Upper lobe of left lung (tissue), 6 donors: ENCODE results near the gene NAA80. TPM values are rescaled to one million over a fixed set of nuclear protein-coding genes. Genes with fewer than 3 reads are reported as not detected.

Experiments
- ATAC-seq, 2 donors: fragments of 200-7000 bp; cut with Tn5 transposase; one replicate each; pipeline ENCODE4 v1.9.1; 2022; ENCODE audit warnings: mild to moderate bottlenecking in 2 of 2, moderate library complexity in 2 of 2; ENCODE audit not compliant: low FRiP score in 2 of 2
- DNase-seq, 2 donors: peaks; one replicate each; pipeline ENCODE4 v3.0.0-alpha.2; 2019 to 2020
- H3K27ac ChIP-seq, 4 donors: fragments of 200-600 bp; sonication (generic); one replicate each; pipeline ENCODE4 v1.5.1; 2016 to 2019
- H3K27me3 ChIP-seq, 4 donors: fragments of 200-600 bp; sonication (generic); one replicate each; pipeline ENCODE4 v1.5.1; 2017 to 2019
- H3K36me3 ChIP-seq, 4 donors: fragments of 200-600 bp; sonication (generic); one replicate each; pipeline ENCODE4 v1.5.1; 2016 to 2019
- H3K4me1 ChIP-seq, 4 donors: fragments of 200-600 bp; sonication (generic); one replicate each; pipeline ENCODE4 v1.5.1; 2018 to 2019
- H3K4me3 ChIP-seq, 4 donors: fragments of 200-600 bp; sonication (generic); one replicate each; pipeline ENCODE4 v1.5.1; 2017 to 2019; ENCODE audit warnings: mild to moderate bottlenecking in 2 of 4, moderate library complexity in 1 of 4
- H3K9me3 ChIP-seq, 4 donors: fragments of 200-600 bp; sonication (generic); one replicate each; pipeline ENCODE4 v1.5.1; 2018 to 2019
- EP300 ChIP-seq, 4 donors: sonication (generic); formaldehyde crosslinking; IDR thresholded peaks; one replicate each; pipeline ENCODE4 v1.5.1; 2017; ENCODE audit warnings: antibody characterized with exemption in 4 of 4, control low read depth in 2 of 4
- POLR2A ChIP-seq, 4 donors: fragments of 450-650 bp; IDR thresholded peaks; one replicate each; pipeline ENCODE4 v1.5.1; 2016 to 2017; ENCODE audit warnings: antibody characterized with exemption in 4 of 4, mild to moderate bottlenecking in 2 of 4
- POLR2AphosphoS5 ChIP-seq, 2 donors: sonication (generic); formaldehyde crosslinking; IDR thresholded peaks; one replicate each; pipeline ENCODE4 v1.5.1; 2017; ENCODE audit warnings: antibody characterized with exemption in 2 of 2
- WGBS, 2 donors: methylation state at CpG; one replicate each; pipeline ENCODE4 v1.1.5; 2017 to 2018; 5-methylcytosine and 5-hydroxymethylcytosine counted together
- total RNA-seq, 6 donors: library from RNA; depleted of rRNA in 4 of 6; stranded (reverse); fragments of >200 nt in 4 of 6; gene quantifications; one replicate each; pipeline versions ENCODE4 v1.1.0 to v1.2.1, GENCODE V29; 2016 to 2021
- TF ChIP-seq, protein P1 (sequence below), 6 experiments: fragments of 450-650 bp in 4 of 6; fragments of 200-600 bp in 2 of 6; sonication (generic) in 2 of 6; IDR thresholded peaks; one replicate each; pipeline ENCODE4 v1.5.1; 2016 to 2019; ENCODE audit warnings: antibody characterized with exemption in 6 of 6
- donor health status: DM: no; HTN: no; CAD: no; lungs with moderate emphysema.
- donor health status: DM: no; HTN: yes; CAD: no; lungs with severe emphysema.

NAA80 gene
- total RNA-seq, 6 donors from 2014 or later = 12.1 to 34.5 (median 15.1) TPM

DNA sequence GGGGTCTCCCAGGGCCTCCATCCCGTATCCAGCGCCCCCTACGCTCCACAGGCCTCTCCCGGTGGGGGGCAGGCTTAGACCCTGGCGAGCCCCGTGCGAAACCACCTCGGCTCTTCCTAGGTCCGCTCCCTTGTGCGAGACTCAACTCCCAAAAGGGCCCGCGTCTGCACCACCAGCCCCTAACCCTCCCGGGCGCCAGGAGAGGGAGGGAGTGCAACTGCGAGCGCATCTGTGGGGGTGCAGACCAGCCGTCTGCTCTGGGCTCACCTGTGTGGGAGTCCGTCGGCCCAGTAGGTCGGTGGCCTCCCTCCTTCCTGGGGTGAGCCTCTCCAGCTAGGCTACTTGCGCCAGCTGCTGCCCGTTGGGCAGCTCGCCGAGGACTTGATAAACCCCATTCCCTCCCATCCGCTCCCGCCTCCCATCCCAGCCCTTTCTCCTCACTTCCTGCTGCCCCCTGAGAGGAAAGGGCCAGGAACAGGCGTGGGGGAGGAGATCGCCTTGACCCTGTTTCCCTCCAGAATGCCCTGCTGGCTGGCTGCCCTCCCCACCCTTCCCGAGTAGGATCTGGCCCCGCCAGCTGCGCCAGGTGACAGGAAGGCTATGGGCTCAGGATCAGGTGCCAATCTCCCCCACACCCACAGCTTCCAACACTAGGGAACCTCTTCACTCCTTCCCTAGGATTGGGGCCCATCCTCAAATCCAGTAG, 23.3 kb upstream of the NAA80 start, which contains the start of gene HYAL2:
TSS of gene HYAL2 (minus strand) at position 360 of the 706 bp plus-strand sequence. CDS start 2,256 bp downstream, outside the sequence.
- peak; percentile 60 to 82 for DNase-seq
- 26 to 36% methylated on average over 24 to 31 of the region's 31 CpGs for WGBS, 2 donors
- peak within 1 kb of the TSS; percentile 65 to 96 (median 74) for H3K4me3 ChIP-seq
- no peaks in the 10 kb centered on the region for H3K27me3 ChIP-seq
- peak within 1 kb of the TSS; percentile 94 to 97 (median 95) for H3K27ac ChIP-seq
- peak in 3 of 4 donors; percentile 29 to 66 (median 57) for TF ChIP-seq POLR2A (IDR thresholded peaks at IDR 0.05)
- peak; percentile 90 to 93 for TF ChIP-seq POLR2AphosphoS5 (IDR thresholded peaks at IDR 0.05)
- TF ChIP-seq, protein P1, sequence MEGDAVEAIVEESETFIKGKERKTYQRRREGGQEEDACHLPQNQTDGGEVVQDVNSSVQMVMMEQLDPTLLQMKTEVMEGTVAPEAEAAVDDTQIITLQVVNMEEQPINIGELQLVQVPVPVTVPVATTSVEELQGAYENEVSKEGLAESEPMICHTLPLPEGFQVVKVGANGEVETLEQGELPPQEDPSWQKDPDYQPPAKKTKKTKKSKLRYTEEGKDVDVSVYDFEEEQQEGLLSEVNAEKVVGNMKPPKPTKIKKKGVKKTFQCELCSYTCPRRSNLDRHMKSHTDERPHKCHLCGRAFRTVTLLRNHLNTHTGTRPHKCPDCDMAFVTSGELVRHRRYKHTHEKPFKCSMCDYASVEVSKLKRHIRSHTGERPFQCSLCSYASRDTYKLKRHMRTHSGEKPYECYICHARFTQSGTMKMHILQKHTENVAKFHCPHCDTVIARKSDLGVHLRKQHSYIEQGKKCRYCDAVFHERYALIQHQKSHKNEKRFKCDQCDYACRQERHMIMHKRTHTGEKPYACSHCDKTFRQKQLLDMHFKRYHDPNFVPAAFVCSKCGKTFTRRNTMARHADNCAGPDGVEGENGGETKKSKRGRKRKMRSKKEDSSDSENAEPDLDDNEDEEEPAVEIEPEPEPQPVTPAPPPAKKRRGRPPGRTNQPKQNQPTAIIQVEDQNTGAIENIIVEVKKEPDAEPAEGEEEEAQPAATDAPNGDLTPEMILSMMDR (IDR thresholded peaks at IDR 0.05) = no peak
- TF ChIP-seq EP300 (IDR thresholded peaks at IDR 0.05) = peak in 2 of 4 donors; percentile 82 to 93
- no peaks in the 10 kb centered on the region for H3K9me3 ChIP-seq
- peak in 1 of 2 donors; percentile 1 for ATAC-seq
- H3K4me1 ChIP-seq = peaks cover 71 to 87% (median 82%) of the 10 kb centered on the region in 4 donors
- H3K36me3 ChIP-seq = peaks cover 9 to 52% (median 34%) of the 10 kb centered on the region in 4 donors

DNA sequence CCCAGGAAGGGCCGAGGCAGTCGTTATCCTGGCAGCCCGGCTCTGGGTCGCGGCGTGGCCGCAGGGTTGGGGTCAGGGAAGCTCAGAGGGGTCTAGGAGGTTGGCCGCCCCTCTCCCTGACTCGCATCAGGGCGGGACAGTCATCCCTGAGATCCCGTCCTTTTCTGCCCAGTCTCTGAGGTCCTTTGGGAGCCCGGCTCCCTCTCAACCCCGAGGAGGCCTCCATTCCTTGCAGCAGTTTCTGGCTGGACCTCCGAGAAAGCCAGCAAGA, 22.8 kb upstream of the NAA80 start:
- TF ChIP-seq POLR2AphosphoS5 (IDR thresholded peaks at IDR 0.05) (no peak), POLR2A (IDR thresholded peaks at IDR 0.05) (peak in 1 of 4 donors; percentile 47), EP300 (IDR thresholded peaks at IDR 0.05) (no peak)
- TF ChIP-seq, protein P1 (IDR thresholded peaks at IDR 0.05) = peak in 1 of 6 experiments; percentile 4
- Histone ChIP-seq H3K27ac (peak overlapping the region; percentile 94 to 97 (median 95)), H3K4me3 (peak overlapping the region; percentile 65 to 96 (median 74)), H3K4me1 (peaks cover 71 to 87% (median 82%) of the 10 kb centered on the region in 4 donors), H3K36me3 (peaks cover 9 to 57% (median 39%) of the 10 kb centered on the region in 4 donors), H3K9me3 (no peaks in the 10 kb centered on the region), H3K27me3 (no peaks in the 10 kb centered on the region)
- ATAC-seq (no peak), DNase-seq (peak in 1 of 2 donors; percentile 88)
- 19 to 27% methylated on average over 2 to 7 of the region's 14 CpGs for WGBS, 2 donors

DNA sequence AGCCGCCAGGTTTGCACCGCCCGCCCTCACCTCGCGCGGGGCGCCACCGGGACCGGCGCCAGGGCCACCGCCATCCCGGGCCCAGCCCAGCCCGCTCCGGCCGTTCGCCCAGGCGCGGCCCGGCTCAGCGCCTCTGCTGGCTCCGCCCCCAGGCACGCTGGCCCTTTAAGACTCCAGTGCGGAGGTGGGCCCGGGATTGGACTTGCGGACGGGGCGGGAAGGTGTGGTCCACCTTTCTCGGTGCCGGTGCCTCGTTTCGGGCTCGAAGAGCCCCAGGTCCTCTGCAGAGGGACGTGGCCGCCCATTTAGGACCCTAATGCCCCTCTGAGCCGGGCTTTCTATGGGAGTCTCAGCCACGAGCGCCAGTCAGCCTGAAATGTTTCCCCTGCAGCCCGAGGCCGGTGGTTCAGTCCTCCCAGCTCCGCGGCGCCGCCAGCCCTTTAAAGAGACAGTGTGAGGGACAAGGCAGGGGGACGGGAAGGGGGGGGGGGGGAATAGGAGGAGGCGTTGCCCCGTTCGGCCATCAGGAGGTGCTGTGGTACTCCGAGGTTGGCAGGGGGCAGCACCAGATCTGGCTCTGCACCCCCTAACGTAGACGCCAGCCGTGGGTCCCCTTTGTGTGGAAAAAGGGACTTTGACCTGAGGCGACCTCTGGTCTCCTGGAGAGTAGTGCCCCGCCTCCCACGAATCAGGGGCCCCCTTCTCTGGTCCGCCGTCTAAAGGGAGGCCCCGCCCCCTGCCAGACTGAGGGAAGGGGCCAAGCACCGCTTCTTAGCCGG, 22.3 kb upstream of the NAA80 start:
- H3K4me1 ChIP-seq = peaks cover 73 to 87% (median 82%) of the 10 kb centered on the region in 4 donors
- WGBS, 2 donors = 3% methylated on average over 21 of the region's 59 CpGs; no CpG with 5 or more reads in 1 of the 2 donors

DNA sequence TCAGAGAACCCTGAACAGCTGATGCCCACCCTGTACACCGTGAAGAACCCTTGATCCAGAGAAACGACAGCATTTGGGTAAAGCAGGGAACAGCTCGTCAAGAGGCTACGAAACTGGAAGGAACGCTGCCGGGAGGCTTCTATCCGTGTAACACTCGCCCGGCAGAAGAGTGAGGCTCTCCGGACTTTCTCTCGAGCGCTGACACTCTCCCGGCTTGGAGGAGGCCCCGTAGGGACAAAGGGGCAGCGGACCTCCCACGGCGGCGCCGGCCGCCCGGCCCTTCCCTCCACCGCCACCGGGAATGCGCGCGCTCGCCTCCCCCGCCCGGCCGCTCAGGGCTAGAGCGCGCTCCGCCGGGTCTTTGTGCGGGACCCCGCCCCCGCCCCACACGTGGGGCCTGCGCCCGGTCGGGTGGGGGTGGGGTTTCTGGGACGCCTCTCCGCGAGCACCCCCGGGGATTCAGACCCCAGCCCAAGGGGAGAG, 21.7 kb upstream of the NAA80 start:
- peaks cover 76 to 89% (median 87%) of the 10 kb centered on the region in 4 donors for H3K4me1 ChIP-seq
- no peaks in the 10 kb centered on the region for H3K27me3 ChIP-seq
- peak overlapping the region; percentile 65 to 96 (median 74) for H3K4me3 ChIP-seq
- TF ChIP-seq POLR2A (IDR thresholded peaks at IDR 0.05) (peak in 1 of 4 donors; percentile 19), POLR2AphosphoS5 (IDR thresholded peaks at IDR 0.05) (peak; percentile 6 to 45), EP300 (IDR thresholded peaks at IDR 0.05) (no peak)
- WGBS, 2 donors = 1% methylated on average over 13 to 25 of the region's 45 CpGs
- no peaks in the 10 kb centered on the region for H3K9me3 ChIP-seq
- ATAC-seq = peak in 1 of 2 donors; percentile 84
- peak; percentile 83 to 95 for DNase-seq
- H3K36me3 ChIP-seq = peaks cover 11 to 62% (median 38%) of the 10 kb centered on the region in 4 donors
- H3K27ac ChIP-seq = peak overlapping the region; percentile 94 to 97 (median 95)

More for the DNA sequence above, 22.3 kb upstream of the NAA80 start:
- Histone ChIP-seq H3K4me3 (peak overlapping the region; percentile 65 to 96 (median 74)), H3K27me3 (no peaks in the 10 kb centered on the region), H3K9me3 (no peaks in the 10 kb centered on the region), H3K27ac (peak overlapping the region; percentile 94 to 97 (median 95)), H3K36me3 (peaks cover 9 to 62% (median 40%) of the 10 kb centered on the region in 4 donors)
- ATAC-seq (peak; percentile 78 to 92), DNase-seq (peak; percentile 90 to 95)
- TF ChIP-seq EP300 (IDR thresholded peaks at IDR 0.05) (no peak), POLR2A (IDR thresholded peaks at IDR 0.05) (peak in 3 of 4 donors; percentile 24 to 89 (median 44)), POLR2AphosphoS5 (IDR thresholded peaks at IDR 0.05) (peak in 1 of 2 donors; percentile 32)
- TF ChIP-seq, protein P1 (IDR thresholded peaks at IDR 0.05) = peak; percentile 37 to 74 (median 52)
